Mesodermal cell (in vitro differentiated cells): ENCODE data around the gene POLR3K.
"Not testable (repeated sequence)": the region's sequence is repeated elsewhere in the genome, so short reads cannot be mapped to it uniquely, and the experiment has no call there.

Source experiments
- H3K27ac ChIP-seq: 2 replicates; pipeline ENCODE4 v1.7.0; 2013; ENCODE audit warnings: mild to moderate bottlenecking, low read depth, low read length, moderate library complexity; ENCODE audit not compliant: severe bottlenecking
- H3K36me3 ChIP-seq: 2 replicates; pipeline ENCODE4 v1.7.1; 2013; ENCODE audit warnings: mild to moderate bottlenecking, low read length, moderate library complexity; ENCODE audit not compliant: control insufficient read depth, insufficient read depth
- H3K4me1 ChIP-seq: one replicate; pipeline ENCODE4 v1.7.1; 2013; ENCODE audit warnings: mild to moderate bottlenecking, low read length; ENCODE audit not compliant: insufficient read depth, control insufficient read depth, poor library complexity, severe bottlenecking
- H3K4me3 ChIP-seq: 2 replicates; pipeline ENCODE4 v1.7.0; 2013; ENCODE audit warnings: low read length, control low read depth, mild to moderate bottlenecking; ENCODE audit not compliant: insufficient read depth, poor library complexity, severe bottlenecking; ENCODE audit errors: extremely low read depth
- H3K9me3 ChIP-seq: 2 replicates; pipeline ENCODE4 v1.7.1; 2013; ENCODE audit warnings: mild to moderate bottlenecking, low read length, moderate library complexity; ENCODE audit not compliant: control insufficient read depth
- WGBS, 2 experiments: methylation state at CpG; one replicate each; pipeline ENCODE4 v1.1.5; 2013; ENCODE audit warnings: missing lambda C conversion rate in 2 of 2; ENCODE audit not compliant: insufficient coverage in 2 of 2; 5-methylcytosine and 5-hydroxymethylcytosine counted together

POLR3K gene

DNA sequence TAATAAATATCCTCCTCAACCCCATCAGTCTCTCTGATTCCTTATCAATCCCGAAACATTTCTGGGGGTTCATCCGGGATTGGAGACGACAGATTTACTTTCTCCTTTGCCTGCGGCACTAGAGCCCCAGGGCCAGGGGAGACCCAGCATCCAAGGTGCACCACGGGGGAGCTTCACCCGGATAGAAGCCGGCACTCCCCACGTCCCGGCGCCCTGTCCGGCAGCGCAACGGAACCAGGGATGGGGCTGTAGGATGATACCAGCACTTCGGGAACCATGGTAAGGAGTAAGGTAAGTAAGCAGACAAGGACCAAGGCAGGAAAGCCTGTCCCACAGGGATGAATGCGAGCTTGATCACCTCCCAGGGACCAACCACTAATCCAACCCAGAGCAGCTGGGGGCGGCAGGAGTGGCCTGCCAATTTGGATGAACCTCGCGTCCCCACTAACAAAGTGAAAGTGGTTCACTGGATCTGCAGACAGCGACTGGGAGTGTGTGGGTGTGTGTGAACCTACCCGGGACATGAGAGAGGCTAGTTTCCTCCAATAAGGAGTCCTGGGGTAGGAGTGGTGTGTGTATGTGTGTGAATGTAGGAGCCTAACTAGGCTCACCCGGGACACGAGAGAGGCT is 11.9 kb downstream of the POLR3K start:
- Histone ChIP-seq H3K4me1 (no peaks in the 10 kb centered on the region), H3K27ac (no peak overlapping the region), H3K36me3 (peaks cover 52% of the 10 kb centered on the region), H3K4me3 (no peak overlapping the region), H3K9me3 (peaks cover 7% of the 10 kb centered on the region)
- WGBS, 2 experiments: 97 to 98% methylated on average over 20 to 21 of the region's 22 CpGs

DNA sequence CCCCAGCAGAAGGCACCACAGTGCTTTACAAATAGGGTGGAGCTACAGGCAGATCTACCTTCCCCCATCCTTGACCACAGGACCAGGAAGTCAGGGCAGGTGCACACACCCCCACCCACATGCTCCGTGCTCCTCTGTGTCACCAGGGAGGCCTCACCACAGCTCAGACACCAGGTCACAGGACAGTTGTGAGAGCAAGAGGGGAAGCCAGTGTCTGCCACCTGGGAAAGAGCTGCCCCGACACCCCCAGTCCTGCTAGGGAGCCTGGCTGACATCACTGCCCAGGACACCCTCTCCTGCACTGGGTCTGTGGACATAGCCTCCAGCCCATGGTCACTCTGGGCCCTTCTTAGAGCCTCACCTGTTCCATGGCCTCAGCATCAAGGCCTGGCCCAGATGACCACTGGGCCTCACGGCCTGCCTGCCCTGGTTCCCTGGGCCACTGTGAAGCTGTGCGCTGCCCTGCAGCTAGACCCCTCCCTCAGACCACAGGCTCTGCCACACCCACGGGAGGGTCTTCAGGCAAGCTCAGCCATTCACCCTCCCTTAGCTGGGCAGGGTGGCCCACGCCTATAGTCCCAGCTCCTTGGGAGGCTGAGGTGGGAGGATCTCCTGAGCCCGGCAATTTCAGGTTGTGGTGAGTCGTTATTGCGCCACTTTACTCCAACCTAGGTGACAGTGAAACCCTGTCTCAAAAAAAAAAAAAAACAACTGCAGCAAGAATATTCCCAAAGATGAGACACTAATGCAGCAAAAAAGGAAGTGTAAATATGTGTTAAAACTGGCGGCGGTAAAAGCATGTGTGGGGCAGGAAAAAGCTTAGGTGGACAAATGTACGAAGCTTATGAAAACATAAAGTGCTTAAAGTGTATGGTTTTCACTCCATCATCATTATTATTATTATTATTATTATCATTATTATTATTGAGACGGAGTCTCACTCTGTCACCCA is 14.2 kb downstream of the POLR3K start:
- no peak overlapping the region for H3K4me3 ChIP-seq
- H3K36me3 ChIP-seq: peaks cover 29% of the 10 kb centered on the region
- H3K27ac ChIP-seq: no peak overlapping the region
- H3K4me1 ChIP-seq: no peaks in the 10 kb centered on the region
- WGBS, 2 experiments: 89 to 100% methylated on average over 5 to 6 of the region's 13 CpGs
- H3K9me3 ChIP-seq: peaks cover 7% of the 10 kb centered on the region

DNA sequence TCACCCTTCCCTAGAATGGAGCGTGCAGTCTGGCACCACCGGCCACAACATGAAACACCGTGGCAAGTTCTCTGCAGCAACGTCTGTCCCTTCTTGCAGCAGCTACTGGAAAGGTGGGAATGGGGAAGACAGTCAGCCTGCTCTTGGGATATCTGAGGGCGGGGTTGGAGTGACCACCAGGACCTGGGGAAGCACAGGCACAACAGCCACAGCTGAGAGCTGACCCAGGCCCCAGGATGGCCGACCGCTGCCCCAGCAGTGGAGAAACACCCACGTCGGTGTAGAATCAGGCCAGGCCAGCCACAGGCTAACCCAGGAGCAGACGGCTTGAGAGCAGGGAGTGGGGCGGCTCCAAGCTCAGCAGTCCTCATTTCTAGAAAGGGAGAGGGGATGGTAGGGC is 15.2 kb downstream of the POLR3K start:
- peaks cover 22% of the 10 kb centered on the region for H3K36me3 ChIP-seq
- H3K9me3 ChIP-seq, H3K4me1 ChIP-seq, H3K27ac ChIP-seq, H3K4me3 ChIP-seq: not testable (repeated sequence)
- 66 to 68% methylated on average over 11 of the region's 11 CpGs for WGBS, 2 experiments

DNA sequence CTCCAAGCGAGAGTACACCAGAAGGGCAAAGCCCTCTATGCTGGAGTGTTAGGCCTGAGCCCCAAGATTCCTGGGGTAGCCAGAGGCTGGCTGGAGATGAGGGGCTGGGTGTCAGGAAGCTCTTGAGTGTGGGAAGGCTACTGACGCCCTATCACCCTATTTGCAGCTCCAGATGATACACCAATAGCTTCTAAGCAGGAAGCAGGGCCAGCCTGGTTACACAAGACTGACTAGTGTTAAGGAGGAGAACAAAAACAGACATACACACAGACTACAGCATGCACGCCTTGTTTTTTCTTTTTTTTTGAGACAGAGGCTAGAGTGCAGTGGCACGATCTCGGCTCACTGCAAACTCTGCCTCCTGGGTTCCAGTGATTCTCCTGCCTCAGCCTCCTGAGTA is 15.9 kb downstream of the POLR3K start:
- Histone ChIP-seq H3K4me3 (no peak overlapping the region), H3K9me3 (peaks cover 4% of the 10 kb centered on the region), H3K4me1 (no peaks in the 10 kb centered on the region), H3K36me3 (peaks cover 15% of the 10 kb centered on the region), H3K27ac (no peak overlapping the region)
- WGBS, 2 experiments: 96 to 100% methylated on average over 3 to 5 of the region's 5 CpGs

DNA sequence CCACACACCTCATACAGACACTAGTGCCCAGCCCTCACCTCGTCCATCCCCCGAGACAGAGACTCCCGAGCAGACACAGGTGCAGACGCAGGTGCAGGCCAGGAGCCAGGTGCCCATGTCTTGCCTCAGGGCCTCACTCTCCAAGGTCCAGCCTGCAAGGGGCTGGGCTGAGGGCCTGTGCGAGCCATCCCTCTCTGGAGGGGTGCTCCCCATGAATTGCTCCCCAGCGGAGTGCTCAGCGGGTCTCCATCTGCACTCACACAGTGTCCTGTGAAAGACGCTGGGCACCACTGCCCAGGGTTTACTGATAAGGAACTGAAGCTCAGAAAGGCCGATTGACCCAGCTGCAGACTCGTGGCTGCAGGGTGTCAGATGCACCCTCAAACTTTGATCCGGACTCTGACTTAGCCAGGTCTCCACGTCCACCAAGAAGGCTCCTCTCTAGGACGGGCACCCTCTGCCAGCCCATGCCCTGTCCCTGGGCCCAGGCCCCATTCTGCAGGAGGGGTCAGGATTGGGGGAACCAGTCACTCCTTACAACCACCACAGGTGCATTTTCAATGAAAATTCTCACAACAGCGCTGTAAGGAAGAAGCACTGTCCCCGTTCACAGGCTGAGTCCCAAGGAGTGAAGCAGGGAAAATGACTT is 16.9 kb downstream of the POLR3K start:
- Histone ChIP-seq H3K4me3 (no peak overlapping the region), H3K4me1 (no peaks in the 10 kb centered on the region), H3K27ac (no peak overlapping the region), H3K36me3 (peaks cover 5% of the 10 kb centered on the region), H3K9me3 (no peaks in the 10 kb centered on the region)
- 94 to 95% methylated on average over 12 to 13 of the region's 15 CpGs for WGBS, 2 experiments

DNA sequence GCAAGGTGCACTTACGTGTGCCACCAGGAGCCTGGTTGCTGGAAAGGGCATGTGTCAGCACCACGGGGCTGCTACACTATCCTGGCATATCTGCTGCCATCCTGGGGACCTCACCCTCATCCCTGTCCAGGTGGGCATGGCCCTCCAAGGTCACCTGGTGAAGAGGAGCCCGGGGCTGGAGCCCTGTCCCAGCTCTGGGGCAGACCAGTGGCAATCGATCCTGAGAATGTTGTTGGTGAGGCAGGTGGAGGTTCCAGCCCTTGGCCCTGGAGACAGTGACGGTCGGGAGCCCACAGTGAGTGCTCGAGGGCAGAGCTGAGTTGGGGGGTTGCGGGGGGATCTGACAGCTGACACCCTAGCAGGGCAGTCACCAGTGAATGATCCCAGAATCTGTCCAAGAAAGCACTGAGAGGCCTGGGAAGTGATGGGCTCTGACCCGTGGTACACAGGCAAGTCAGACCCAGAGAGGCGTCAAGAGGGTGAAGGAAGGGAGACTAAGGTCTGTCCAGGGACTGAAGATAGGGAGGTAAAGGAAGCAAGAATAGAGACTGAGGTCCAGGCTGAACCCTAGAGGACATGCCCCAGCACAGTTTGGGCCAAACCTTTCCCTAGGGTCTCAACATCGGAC is 17.6 kb downstream of the POLR3K start:
- no peak overlapping the region for H3K4me3 ChIP-seq
- 79 to 83% methylated on average over 10 of the region's 11 CpGs for WGBS, 2 experiments

DNA sequence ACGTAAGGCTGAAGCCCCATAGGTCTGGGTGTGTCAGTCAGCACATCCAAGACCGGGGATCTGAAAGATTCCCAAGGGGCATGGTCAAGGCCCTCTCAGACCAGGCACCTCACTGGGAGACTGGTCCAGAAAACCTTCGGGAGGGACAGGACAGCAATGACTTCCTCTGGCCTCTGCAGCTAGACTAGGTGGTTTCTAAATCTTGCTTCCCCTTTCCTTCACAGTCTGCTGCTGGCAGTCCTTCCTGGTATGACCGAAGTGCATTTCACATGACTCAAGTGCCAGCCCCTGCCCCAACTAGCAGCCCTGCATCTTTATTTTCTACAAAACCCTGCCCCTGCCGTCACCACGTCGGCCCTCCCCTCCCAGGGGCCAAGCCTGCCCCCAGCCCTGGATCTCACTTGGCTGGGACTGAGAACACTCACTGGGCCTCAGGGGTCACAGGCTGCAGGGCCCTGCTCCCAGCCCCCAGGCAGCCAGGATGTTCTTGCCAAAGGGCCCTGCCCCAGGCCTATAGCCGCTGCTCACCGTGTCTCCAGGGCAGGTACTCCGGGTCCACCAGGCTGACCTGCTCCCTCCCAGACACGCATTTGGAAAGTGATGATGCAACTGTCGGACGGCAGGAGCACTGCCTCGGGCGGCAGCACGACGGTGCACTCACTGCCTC is 18.3 kb downstream of the POLR3K start:
- no peak overlapping the region for H3K4me3 ChIP-seq
- H3K36me3 ChIP-seq: no peaks in the 10 kb centered on the region
- no peaks in the 10 kb centered on the region for H3K9me3 ChIP-seq
- no peaks in the 10 kb centered on the region for H3K4me1 ChIP-seq
- H3K27ac ChIP-seq: no peak overlapping the region
- 78 to 79% methylated on average over 16 to 17 of the region's 17 CpGs for WGBS, 2 experiments

More for the DNA sequence above, 17.6 kb downstream of the POLR3K start:
- Histone ChIP-seq H3K4me1 (no peaks in the 10 kb centered on the region), H3K9me3 (no peaks in the 10 kb centered on the region), H3K27ac (no peak overlapping the region), H3K36me3 (peaks cover under 1% of the 10 kb centered on the region)

DNA sequence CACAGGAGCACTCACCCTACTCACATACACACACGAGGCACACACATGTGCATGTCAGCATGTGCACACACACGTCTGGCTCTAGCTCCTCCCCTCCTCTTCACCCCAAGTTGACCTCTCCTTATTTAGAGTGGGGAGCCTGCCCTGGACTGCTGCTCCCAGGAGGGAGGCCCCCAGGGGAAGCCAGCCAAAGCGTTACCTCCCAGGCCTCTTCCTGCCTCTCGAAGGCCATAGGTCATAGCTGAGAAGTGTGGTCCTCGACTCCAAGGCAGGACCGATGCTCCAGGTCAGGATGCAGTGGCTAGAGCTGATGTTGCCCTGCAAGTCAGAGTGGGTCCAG is 18.8 kb downstream of the POLR3K start:
- H3K36me3 ChIP-seq: no peaks in the 10 kb centered on the region
- H3K27ac ChIP-seq: no peak overlapping the region
- 81 to 82% methylated on average over 6 of the region's 6 CpGs for WGBS, 2 experiments
- H3K9me3 ChIP-seq: no peaks in the 10 kb centered on the region
- H3K4me3 ChIP-seq: no peak overlapping the region
- H3K4me1 ChIP-seq: no peaks in the 10 kb centered on the region

DNA sequence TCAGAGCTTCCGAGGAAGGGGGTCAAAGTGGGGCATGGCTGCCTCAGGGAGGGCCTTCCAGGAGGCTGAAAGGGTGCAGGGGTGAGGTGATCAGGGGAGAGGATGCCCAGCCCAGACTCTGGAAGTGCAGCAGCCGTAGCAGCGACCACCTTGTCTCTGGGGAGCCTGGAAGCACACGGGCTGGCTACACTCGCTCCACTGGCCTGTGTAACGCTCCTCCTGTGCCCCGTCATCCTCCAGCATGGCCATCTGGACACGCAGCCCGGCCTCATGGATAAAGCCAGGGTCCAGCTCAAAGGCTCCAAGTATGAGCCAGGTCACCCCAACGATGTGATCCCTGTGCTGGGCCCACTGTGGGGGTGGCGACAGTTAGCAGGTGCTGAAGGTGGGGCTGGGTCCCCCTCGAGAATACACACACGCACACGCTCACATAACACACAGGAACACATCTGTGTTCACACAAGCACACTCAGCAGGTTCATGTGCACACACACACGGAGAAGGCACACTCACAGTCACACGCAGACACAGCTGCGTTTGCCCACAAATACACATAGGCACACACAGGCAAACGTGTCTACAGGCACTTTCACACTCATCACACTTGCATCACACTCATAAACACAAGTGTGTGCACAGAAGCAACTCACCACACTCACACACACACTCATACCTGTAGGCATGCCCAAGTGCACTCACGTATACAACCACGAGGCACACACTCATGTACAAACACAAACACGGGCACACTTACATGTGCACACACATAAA is 19.3 kb downstream of the POLR3K start:
- 82 to 85% methylated on average over 17 to 18 of the region's 21 CpGs for WGBS, 2 experiments
- Histone ChIP-seq H3K36me3 (no peaks in the 10 kb centered on the region), H3K9me3 (no peaks in the 10 kb centered on the region), H3K4me1 (no peaks in the 10 kb centered on the region), H3K4me3 (no peak overlapping the region), H3K27ac (no peak overlapping the region)
